AML-193 (cell line): ENCODE results near the gene COX7A2.
A peak's percentile ranks its signal among the peaks of the same experiment; 100 is the strongest.

ENCODE experiments used
- DNase-seq, 2 experiments: peaks; one replicate each; lab custom pipeline; 2025; lab: John Stamatoyannopoulos, UW

COX7A2 gene

GRCh38 chr6:75220357-75220756, 23.2 kb downstream of the COX7A2 start:
- no peak for DNase-seq

GRCh38 chr6:75219263-75219662, 24.3 kb downstream of the COX7A2 start:
- DNase-seq = no peak

GRCh38 chr6:75217193-75217592, 26.4 kb downstream of the COX7A2 start:
- peak in 1 of 2 experiments; percentile 13 for DNase-seq

- no peak for DNase-seq
These were observed 28.3 kb downstream of the COX7A2 start for GRCh38 chr6:75215291-75215690.

GRCh38 chr6:75213732-75214131, 29.9 kb downstream of the COX7A2 start:
- no peak for DNase-seq

GRCh38 chr6:75213112-75213511, 30.5 kb downstream of the COX7A2 start:
- DNase-seq = no peak

GRCh38 chr6:75211920-75212590, 31.5 kb downstream of the COX7A2 start:
- no peak for DNase-seq

GRCh38 chr6:75210885-75211739, 32.5 kb downstream of the COX7A2 start:
- peak; percentile 80 to 81 for DNase-seq

- no peak for DNase-seq
These were observed 34.3 kb downstream of the COX7A2 start for GRCh38 chr6:75209184-75209723.

GRCh38 chr6:75208298-75209183, 35.1 kb downstream of the COX7A2 start:
- peak; percentile 63 to 68 for DNase-seq

- DNase-seq = no peak
These were observed 36.8 kb downstream of the COX7A2 start for GRCh38 chr6:75206576-75207342.

GRCh38 chr6:75205776-75206575, 37.6 kb downstream of the COX7A2 start, which contains the start of gene COL12A1:
Gene COL12A1 (minus strand): TSS chr6:75206053. CDS start chr6:75202792, 3,261 bp downstream.
- no peak for DNase-seq

- DNase-seq = no peak
These were observed 38.4 kb downstream of the COX7A2 start for GRCh38 chr6:75204959-75205775.

- DNase-seq = no peak
These were observed 39.2 kb downstream of the COX7A2 start for GRCh38 chr6:75204217-75204958.

- no peak for DNase-seq
These were observed 39.9 kb downstream of the COX7A2 start for GRCh38 chr6:75203721-75204120.

GRCh38 chr6:75202676-75203131, 40.9 kb downstream of the COX7A2 start:
- no peak for DNase-seq

- DNase-seq = no peak
These were observed 41.5 kb downstream of the COX7A2 start for GRCh38 chr6:75201901-75202672.

GRCh38 chr6:75201021-75201420, 42.6 kb downstream of the COX7A2 start:
- DNase-seq = no peak
